NCI-H128 (cell line): ENCODE measurements around the gene COX6A1.

Source experiments
- DNase-seq: peaks from one replicate; lab custom pipeline; 2025; ENCODE audit not compliant: unreplicated experiment; lab: John Stamatoyannopoulos, UW

COX6A1 gene

GRCh38 chr12:120437735-120438494 lies at the start of gene COX6A1:
COX6A1 (plus strand) TSS chr12:120438113; CDS start chr12:120438127, 14 bp downstream.
- peak; percentile 99 for DNase-seq

DNA sequence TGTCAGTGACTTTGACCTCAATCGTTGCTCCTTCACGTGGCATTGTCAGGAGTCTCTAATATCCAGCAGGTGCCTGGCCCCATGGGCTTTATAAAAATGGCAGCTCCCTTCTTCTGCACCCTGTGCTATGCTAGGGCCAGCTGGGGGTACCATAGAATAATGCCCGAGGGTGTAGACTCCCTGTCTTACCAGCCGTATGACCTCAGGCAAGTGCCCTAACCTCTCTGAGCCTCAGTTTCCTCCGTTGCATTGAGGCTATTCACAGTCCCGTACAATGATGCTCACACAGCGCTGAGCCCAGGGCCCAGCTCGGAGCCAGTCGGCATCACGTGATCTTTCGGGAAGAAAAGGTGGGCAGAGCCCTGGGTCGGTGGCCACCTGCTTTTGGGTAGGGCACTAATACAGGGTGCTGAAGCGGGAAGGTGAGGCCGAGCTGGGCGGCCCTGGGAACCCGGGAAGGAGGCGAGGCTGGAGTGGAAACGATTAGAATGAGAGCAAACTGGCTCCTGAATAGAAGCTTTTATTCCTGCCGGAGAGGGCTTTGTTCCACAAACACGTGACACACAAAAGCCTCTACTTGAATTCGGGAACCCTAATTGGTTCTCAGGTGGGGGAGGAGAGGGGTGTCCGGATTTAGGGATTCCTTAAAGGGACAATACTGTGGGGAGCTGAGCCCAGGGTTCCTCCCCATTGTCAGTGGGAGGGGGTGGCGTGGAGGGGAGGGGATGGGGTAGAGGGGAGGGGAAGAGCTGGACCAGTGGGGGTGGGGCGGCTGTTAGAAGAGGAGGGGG lies 49.0 kb upstream of the COX6A1 start:
- peak; percentile 68 for DNase-seq

- no peak for DNase-seq
These were observed 47.3 kb upstream of the COX6A1 start for GRCh38 chr12:120390540-120391120.

DNA sequence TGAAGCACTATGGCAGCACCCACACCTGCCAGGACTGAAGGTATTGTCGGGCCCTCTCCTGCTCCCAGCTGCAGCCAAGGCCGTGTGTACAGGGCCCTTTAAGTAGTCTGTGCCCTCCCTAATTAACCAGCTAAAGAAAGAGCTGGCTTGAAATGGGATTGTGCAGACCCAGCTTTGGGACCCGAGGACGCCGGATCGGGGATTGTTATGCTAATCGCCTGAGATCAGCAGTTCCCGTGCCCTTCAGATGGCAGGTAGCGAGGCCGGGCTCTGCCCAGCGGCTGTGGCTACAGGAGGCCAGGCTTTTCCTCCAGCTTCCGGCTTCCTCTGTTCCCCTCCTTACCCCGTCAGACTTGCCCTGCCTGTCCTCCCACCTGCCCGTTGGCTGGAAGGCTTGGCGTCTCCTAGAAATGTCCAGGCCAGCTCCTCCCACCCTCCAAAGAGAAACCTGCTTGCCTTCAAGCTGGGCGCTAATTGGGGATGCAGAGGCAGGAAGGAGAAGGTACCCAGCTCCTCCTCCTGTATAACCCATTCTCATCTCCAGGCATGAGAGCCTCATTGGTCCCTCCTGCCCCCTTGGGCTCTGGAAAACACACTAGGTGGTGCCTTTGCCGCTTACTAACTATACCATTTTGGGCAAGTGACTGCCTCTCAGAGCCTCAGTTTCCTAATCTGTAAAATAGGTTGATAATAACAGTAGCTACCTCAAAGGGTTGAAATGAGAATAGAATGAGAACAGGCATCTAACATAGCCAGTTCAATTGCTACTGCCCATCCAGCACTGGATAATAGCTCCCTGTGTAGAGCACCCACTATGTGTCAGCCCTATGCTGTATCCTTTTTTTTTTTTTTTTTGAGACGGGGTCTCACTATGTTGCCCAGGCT lies 43.2 kb upstream of the COX6A1 start:
- peak; percentile 22 for DNase-seq

- no peak for DNase-seq
These were observed 39.9 kb upstream of the COX6A1 start for GRCh38 chr12:120397824-120398540.

DNA sequence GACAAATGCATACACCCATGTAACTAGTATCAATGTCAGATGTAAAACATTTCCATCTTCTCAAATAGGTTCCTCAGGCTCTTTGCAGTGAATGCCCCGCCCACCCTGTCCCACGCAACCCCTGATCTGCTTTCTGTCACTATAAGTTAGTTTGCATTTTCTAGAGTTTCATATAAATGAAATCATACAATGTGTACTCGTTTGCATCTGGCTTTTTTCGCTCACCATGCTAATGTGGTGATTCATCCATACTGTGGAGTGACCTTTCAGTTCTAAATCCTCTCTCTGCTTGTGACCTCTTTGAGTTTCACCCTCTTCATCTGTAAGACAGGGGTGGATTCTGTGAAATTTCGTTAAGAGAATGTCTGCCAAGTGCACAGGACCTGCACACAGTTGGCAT lies 38.4 kb upstream of the COX6A1 start:
- DNase-seq, result no peak

DNA sequence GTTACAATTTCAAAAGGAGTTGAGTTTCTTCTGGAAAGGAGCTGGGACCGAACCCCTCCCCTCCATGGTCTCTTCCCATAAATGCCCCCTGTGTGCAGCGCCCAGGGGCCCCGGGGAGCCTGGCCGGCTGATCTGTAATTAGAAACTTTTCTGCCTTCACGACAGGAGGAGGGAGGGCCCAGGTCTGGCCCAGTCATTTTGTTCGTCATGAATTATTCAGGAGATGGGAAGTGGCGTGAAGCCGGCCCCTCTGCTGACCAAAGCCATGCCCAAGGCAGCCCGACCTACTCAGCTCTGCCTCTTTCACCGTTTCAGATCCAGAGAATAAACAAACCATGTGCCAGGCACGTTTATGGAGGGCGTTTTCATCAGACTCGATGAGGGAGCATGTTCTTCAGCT lies 35.7 kb upstream of the COX6A1 start:
- DNase-seq, result no peak

DNA sequence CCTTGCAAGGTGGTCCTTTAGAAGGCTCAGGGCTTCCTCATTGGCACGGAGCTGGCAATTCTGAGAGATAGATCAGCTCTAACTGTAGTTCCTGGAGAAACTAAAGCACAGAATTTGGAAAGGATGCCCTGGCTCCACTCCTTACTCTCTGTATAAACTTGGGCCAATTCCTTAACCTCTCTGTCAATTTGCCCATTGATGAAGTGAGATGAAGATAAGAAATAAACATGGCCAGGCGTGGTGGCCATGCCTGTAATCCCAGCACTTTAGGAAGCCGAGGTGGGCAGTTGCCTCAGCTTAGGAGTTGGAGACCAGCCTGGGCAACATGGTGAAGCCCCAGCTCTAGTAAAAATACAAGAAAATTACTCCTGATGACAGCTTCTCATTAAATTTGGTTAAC lies 34.0 kb upstream of the COX6A1 start:
- DNase-seq, result no peak

DNA sequence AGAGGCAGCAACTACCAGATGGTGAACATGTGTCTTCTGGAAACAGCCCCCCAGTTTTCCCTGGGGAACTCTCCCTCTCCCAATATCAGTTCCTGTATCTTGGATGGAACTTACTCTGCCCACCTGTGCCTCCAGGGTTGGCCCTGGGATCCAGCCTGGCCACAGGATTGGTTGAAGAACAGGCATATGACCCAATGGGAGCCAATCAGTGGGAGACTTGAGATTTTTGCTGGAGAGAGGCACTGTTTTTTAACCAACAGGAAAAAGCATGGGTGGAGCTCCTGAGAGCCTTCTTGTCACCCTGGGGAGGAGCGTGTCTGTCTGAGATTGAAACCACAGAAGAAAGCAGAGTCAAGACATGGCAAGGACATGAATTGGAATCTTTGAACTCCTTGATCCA lies 33.6 kb upstream of the COX6A1 start:
- DNase-seq, result no peak

DNA sequence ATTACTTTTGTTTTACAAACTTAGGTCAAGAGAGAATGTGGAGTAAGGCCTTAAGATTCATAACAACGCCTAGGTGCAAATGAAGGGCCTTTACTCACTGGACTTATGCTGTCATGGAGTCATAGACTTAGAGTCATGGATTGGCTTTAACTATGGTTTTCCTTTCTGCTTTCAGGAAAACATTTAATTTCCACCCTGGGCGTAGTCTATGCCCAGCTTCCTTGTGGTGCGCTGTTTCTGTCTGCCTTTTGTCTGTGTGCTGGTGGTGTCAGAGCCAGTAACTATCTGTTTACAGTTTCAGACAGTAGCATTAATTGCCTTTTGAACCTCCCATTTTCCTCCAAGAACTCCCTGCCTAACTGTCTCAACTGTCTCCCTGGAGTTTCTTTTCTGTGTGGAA lies 31.8 kb upstream of the COX6A1 start:
- no peak for DNase-seq

DNA sequence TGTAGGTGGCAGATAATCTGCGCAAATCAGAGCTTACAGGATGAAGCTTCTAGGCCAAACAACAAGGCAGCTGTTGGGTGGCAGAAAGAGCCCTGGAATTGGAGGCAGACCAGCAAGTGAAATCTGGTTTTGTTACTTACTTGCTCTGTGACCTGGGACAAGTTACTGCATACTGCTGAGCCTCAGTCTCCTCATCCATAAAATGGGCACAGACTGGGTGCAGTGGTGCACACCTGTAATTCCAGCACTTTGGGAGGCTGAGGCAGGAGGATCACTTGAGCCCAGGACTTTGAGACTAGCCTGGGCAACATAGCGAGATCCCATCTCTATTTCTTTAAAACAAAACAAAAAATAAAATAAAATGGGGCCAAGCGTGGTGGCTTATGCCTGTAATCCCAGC lies 31.4 kb upstream of the COX6A1 start:
- no peak for DNase-seq

DNA sequence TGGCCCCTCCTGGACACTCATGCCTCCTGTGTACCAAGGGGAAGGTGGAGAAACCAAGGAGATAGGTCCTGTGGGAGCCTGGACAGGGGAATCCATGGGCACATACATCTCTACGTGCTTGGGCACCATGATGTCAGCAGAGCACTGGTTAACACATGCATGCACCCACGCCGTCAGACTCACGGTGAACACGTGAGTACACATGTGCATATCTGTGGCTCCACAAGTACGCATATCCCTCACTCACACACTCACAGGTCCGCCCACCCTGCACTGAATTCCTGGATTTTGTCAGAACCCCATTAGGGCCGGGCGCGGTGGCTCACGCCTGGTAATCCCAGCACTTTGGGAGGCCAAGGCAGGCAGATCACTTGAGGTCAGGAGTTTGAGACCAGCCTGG lies 29.1 kb upstream of the COX6A1 start:
- DNase-seq, result no peak

DNA sequence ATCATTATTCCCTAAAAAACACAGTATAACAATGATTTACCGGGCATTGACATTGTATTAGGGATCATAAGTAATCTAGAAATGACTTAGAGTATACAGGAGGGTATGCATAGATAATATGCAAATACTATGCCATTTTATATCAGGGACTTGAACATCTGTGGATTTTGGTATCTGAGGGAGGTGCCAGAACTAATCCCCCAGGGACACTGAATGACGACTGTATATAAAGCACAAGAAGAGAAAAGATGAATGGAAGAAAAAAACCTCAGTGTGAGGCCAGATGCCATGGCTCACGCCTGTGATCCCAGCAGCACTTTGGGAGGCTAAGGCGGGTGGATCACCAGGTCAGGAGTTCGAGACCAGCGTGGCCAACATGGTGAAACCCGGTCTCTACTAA lies 25.5 kb upstream of the COX6A1 start:
- DNase-seq, result no peak

DNA sequence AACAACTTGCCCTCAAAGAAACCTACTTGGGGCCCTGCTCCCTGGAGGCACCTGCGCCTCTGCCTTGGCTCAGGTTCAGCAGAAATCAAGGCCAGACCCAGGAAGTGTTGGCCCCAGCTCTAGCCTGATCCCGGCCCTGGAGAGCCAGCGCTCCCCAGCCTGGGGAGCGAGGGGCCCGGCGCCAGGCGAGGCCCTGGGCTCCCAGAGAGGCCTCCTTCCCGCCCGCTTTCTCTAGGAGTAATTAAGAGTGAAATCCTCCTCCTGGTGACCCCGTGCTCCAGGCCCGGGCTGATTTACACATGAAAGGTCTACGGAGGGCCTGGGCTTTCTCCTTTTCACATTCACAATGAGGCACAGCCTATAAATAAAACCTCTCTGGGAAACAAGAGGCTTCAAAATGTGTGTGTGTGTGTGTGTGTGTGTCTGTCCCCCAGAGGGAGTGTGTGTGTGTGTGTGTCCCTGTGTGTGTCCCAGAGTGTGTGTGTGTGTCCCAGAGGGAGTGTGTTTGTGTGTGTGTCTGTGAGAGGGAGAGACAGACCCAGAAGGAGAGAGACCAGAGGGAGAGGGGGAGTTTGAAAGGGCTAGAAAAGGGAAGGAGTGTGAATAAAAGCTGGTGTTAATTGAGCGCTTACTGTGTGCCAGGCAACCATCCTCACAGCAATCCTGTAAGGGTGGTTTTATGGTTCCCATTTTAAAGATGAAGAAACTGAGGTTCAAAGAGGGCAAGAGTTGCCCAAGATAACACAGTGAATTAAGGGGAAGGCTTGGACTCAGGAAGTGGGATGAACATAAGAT lies 23.8 kb upstream of the COX6A1 start:
- DNase-seq, result no peak

DNA sequence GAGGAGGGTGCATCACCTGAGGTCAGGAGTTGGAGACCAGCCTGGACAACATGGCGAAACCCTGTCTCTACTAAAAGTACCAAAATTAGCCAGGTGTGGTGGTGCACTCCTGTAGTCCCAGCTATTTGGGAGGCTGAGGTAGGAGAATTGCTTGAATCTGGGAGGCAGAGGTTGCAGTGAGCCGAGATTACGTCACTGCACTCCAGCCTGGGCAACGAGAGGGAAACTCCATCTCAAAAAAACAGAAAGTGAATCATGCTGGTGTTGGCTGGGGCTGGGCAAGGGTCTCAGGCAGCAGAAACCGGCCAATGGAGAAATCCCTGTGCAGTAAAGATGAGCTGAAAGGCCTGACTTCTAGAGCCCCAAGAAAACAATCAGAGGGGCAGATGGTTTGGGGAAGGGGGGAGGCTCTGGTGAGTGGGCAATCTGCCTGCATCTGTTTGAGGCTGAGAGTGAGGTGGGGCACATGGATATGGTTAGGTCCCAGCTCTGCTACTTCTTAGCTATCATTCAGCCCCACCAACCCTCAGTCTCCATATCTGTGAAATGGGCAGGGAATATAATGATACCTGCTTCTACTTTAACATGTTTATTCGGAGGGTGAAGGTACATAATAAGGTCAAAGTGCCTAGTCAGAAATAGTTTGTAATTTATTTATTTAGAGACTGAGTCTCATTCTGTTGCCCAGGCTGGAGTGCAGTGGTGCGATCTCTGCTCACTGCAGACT lies 21.3 kb upstream of the COX6A1 start:
- no peak for DNase-seq

- no peak for DNase-seq
These were observed 19.9 kb upstream of the COX6A1 start for GRCh38 chr12:120417917-120418580.

DNA sequence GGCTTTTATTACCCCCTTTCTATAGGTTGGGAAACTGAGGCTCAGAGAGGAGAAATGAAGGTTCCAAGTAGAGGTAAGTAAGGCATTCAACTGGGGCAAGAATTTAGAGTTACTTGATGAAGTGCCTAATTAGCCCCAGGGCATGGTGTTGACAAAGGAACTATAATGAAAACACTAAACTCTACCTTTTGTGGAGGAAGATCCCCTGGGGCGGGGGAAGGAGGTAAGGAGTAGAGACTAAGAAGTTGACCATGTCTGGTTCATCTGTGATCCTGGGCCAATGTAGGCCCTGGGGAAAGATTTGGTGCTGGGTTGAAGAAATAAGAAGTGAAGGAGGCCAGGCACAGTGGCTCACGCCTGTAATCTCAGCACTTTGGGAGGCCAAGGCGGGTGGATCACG lies 16.2 kb upstream of the COX6A1 start:
- DNase-seq, result no peak

DNA sequence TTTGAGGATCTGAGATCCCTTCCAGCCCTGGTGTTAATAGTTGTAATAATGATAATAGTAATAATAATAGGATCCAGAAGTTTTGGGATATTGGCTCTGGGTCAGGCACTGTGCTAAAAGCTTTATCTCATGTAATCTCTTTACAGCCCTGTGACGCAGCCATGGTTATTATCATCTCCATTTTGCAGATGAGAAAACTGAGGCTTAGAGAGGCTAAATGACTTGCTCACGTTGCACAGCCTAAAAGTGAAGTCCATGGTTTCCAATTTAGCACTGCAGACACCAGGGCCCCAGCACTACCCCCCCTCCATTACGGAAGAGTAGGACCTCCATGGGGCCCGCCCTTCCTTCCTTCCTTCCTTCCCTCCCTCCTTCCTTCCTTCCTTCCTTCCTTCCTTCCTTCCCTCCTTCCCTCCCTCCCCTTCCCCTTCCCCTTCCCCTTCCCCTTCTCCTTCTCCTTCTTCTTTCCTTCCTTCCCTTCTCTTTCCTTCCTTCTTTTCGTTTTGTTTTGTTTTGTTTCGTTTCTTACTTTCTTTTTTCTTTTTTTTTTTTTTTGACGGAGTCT lies 14.9 kb upstream of the COX6A1 start:
- no peak for DNase-seq
